ENCODE data around the gene STK32C.
A peak's percentile ranks its signal among the peaks of the same experiment; 100 is the strongest.
"Not testable (repeated sequence)": the region's sequence is repeated elsewhere in the genome, so short reads cannot be mapped to it uniquely, and the experiment has no call there.

STK32C gene

DNA sequence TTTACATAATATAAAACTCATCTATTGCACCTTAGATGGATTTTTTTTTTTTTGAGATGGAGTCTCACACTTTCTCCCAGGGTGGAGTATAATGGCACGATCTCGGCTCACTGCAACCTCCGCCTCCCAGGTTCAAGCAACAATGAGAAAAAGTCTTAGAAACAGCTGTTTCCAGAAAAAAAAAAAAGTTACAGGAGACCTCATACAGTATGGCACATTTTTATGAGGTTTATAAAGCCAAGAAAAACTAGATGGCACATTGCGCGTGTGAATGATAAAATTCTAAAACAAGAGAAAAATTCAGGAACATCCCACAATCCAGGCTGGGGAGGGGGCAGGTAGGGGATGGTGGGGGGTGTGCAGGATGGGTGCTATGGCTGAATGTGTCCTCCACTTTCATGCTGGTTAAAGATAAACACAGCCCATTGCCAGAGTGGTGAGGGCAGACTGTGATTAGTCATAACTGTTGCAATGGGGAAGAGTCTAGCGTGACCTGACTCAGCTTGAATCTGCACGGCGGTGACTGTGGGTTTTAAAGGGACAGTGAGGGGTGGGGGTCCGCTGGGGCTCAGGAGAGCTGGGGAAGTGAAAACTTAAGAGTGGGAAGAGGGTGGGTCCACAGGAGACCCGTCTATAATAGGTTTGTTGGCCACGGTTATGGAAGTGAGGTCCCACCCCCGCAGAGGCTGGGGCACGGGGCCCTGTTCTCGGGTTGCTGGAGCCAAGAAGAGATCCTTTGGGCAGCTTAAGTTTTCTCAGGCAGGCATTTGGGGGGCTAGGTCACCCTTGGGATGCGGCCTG, 12.3 kb upstream of the STK32C start:
- H3K36me3 Mint-ChIP-seq (ENCODE audit: low read depth), result peaks cover 18% of the 10 kb centered on the region
- H3K27ac Mint-ChIP-seq, result peak overlapping the region; percentile 69
- DNase-seq (ENCODE audit: low spot score), result peak; percentile 53
- H3K27me3 Mint-ChIP-seq (ENCODE audit: low read depth), result peaks cover 2% of the 10 kb centered on the region
- H3K4me1 Mint-ChIP-seq (ENCODE audit: low read depth), result peaks cover 30% of the 10 kb centered on the region
- peak overlapping the region; percentile 9 for H3K4me3 Mint-ChIP-seq
- no peaks in the 10 kb centered on the region for H3K9me3 Mint-ChIP-seq

- H3K4me1 Mint-ChIP-seq (ENCODE audit: low read depth), result peaks cover 18% of the 10 kb centered on the region
- not testable (repeated sequence) for H3K27ac Mint-ChIP-seq; DNase-seq (ENCODE audit: low spot score); H3K36me3 Mint-ChIP-seq (ENCODE audit: low read depth); H3K4me3 Mint-ChIP-seq; H3K9me3 Mint-ChIP-seq; H3K27me3 Mint-ChIP-seq (ENCODE audit: low read depth)
These were observed 9.7 kb upstream of the STK32C start for GRCh38 chr10:132317477-132317876.

DNA sequence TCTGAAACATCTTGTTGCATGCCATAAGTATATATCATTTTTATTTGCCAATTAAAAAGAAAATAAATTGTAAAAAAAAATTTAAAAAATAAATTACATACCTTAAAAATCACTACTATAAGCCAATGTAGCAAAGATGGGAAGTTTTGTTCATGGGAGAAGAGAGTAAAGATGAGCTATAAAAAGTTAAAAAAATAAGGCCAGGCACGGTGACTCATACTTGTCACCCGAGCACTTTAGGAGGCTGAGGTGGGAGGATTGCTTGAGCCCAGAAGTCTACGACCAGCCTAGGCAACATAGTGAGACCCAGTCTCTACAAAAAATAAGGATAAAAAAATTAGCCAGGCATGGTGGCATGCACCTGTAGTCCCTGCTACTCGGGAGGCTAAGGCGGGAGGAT, 8.4 kb upstream of the STK32C start:
- H3K9me3 Mint-ChIP-seq, result peaks cover 4% of the 10 kb centered on the region
- no peak overlapping the region for H3K4me3 Mint-ChIP-seq
- no peak overlapping the region for H3K27ac Mint-ChIP-seq
- H3K36me3 Mint-ChIP-seq (ENCODE audit: low read depth), result no peaks in the 10 kb centered on the region
- no peak for DNase-seq (ENCODE audit: low spot score)
- H3K4me1 Mint-ChIP-seq (ENCODE audit: low read depth), result peaks cover 15% of the 10 kb centered on the region
- H3K27me3 Mint-ChIP-seq (ENCODE audit: low read depth), result peaks cover 6% of the 10 kb centered on the region

GRCh38 chr10:132314881-132315280, 7.1 kb upstream of the STK32C start:
- H3K9me3 Mint-ChIP-seq; H3K36me3 Mint-ChIP-seq (ENCODE audit: low read depth); H3K27ac Mint-ChIP-seq; H3K4me3 Mint-ChIP-seq; H3K4me1 Mint-ChIP-seq (ENCODE audit: low read depth); DNase-seq (ENCODE audit: low spot score): not testable (repeated sequence)
- H3K27me3 Mint-ChIP-seq (ENCODE audit: low read depth), result peaks cover 11% of the 10 kb centered on the region

- Mint-ChIP-seq H3K4me1 (ENCODE audit: low read depth) (peaks cover 2% of the 10 kb centered on the region), H3K36me3 (ENCODE audit: low read depth) (no peaks in the 10 kb centered on the region), H3K27ac (no peak overlapping the region), H3K4me3 (no peak overlapping the region), H3K27me3 (ENCODE audit: low read depth) (peaks cover 16% of the 10 kb centered on the region), H3K9me3 (peaks cover 4% of the 10 kb centered on the region)
- DNase-seq (ENCODE audit: low spot score), result no peak
These were observed 6.6 kb upstream of the STK32C start for GRCh38 chr10:132314336-132314735.

- Mint-ChIP-seq H3K27ac (no peak overlapping the region), H3K36me3 (ENCODE audit: low read depth) (no peaks in the 10 kb centered on the region), H3K9me3 (peaks cover 4% of the 10 kb centered on the region), H3K4me3 (no peak overlapping the region), H3K27me3 (ENCODE audit: low read depth) (peaks cover 20% of the 10 kb centered on the region), H3K4me1 (ENCODE audit: low read depth) (no peaks in the 10 kb centered on the region)
- no peak for DNase-seq (ENCODE audit: low spot score)
These were observed 6.1 kb upstream of the STK32C start for GRCh38 chr10:132313865-132314264.

GRCh38 chr10:132313305-132313704, 5.6 kb upstream of the STK32C start:
- H3K4me3 Mint-ChIP-seq, result no peak overlapping the region
- no peak overlapping the region for H3K27ac Mint-ChIP-seq
- H3K27me3 Mint-ChIP-seq (ENCODE audit: low read depth), result peaks cover 21% of the 10 kb centered on the region
- DNase-seq (ENCODE audit: low spot score), result no peak
- H3K4me1 Mint-ChIP-seq (ENCODE audit: low read depth), result no peaks in the 10 kb centered on the region
- H3K9me3 Mint-ChIP-seq, result peaks cover 4% of the 10 kb centered on the region
- no peaks in the 10 kb centered on the region for H3K36me3 Mint-ChIP-seq (ENCODE audit: low read depth)

DNA sequence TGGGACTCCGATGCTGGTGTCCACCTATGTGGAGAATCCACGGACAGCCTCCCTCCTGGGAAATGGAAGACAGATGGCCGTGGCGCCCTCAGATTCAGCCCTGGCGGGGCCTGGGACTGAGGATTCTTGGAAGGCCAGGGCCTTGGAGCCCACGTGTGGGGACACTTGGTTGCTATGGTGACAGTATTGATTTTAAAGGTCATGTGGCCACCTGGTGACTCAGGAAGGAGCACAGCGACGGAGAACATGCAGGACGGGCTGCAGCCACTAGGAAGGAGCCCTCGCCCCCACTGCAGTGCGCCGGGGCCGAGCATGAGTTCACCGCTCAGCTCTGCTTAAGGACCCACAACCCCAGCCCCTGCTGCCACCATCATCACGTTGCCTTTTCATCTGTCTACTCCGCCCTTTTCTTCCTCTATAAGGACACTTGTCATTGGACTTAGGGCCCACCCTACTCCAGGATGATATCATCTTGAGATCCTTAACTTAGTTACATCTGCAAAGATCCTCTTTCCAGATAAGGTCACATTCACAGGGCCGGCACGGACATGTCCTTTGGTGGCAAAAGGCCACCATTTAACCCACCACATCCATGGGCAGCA, 3.7 kb upstream of the STK32C start:
- Mint-ChIP-seq H3K4me1 (ENCODE audit: low read depth) (peaks cover 3% of the 10 kb centered on the region), H3K27me3 (ENCODE audit: low read depth) (peaks cover 26% of the 10 kb centered on the region), H3K27ac (no peak overlapping the region), H3K4me3 (no peak overlapping the region), H3K9me3 (peaks cover 4% of the 10 kb centered on the region), H3K36me3 (ENCODE audit: low read depth) (no peaks in the 10 kb centered on the region)
- no peak for DNase-seq (ENCODE audit: low spot score)

DNA sequence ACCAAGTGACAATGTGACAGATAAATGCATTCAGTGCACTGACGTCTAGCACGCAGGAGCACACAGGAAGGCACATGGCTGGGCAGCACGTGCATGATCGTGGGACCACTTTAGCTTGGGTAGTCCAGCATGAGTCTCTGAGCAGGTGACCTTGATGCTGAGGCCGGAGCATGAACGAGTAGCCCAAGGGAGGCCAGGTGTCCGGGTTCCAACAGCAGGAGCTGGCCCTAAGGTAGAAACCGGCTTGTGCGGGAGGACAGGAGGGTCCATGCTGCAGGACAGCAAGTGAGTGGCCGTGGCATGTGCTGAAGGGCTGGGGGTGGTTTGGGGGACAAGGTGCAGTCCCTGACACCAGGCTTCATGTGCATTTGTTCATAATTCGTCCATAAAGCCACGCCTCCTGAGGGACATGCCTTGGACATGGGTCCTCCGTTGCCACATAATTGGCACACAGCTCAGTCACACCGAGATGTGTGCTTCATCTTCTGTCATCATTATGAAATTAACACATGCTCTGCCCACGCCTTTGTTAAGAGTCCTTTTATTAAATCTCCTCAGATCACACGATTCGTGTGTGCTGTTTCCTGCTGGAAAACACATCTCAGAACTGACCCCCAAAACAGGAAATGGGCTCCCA, 3.1 kb upstream of the STK32C start:
- H3K36me3 Mint-ChIP-seq (ENCODE audit: low read depth), result no peaks in the 10 kb centered on the region
- H3K27ac Mint-ChIP-seq, result no peak overlapping the region
- H3K4me1 Mint-ChIP-seq (ENCODE audit: low read depth), result peaks cover 3% of the 10 kb centered on the region
- H3K27me3 Mint-ChIP-seq (ENCODE audit: low read depth), result peaks cover 32% of the 10 kb centered on the region
- peaks cover 4% of the 10 kb centered on the region for H3K9me3 Mint-ChIP-seq
- no peak overlapping the region for H3K4me3 Mint-ChIP-seq
- no peak for DNase-seq (ENCODE audit: low spot score)

DNA sequence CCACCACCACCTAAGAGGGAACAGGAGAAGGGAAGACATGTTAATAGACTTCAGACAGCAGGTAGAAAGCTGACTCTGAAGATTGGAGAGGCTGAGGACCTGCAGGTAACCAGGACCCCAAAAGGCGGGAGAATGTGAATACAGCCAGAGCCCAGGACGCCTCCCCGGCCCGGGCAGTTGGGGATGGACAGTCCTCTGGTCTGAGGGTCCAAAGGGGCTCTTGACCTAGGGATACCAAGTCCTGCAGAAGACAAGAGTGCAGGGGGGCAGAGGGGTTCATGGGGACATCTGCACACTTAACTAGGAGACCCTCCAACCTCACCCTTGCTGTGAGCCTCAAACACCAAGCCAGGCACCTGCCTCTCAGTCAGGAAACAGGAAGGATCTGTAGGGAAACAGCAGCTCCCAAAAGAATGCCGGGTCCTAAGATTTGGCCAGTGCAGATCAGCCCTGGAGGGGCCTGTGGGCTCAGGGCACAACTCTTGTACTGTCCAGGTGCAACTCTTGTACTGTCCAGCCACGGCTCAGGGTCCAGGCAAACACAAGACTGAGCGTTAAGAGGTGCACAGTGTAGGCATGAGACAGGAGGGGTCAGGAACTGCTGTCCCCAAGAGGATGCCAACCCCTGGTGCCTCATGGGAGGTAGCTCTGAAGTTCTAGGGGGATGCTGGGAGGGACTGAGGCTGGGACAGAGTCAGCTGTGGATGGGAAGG, 2.3 kb upstream of the STK32C start:
- Mint-ChIP-seq H3K4me3 (peak overlapping the region; percentile 70), H3K4me1 (ENCODE audit: low read depth) (peaks cover 3% of the 10 kb centered on the region), H3K36me3 (ENCODE audit: low read depth) (no peaks in the 10 kb centered on the region), H3K27ac (no peak overlapping the region), H3K27me3 (ENCODE audit: low read depth) (peaks cover 35% of the 10 kb centered on the region), H3K9me3 (peaks cover 4% of the 10 kb centered on the region)
- no peak for DNase-seq (ENCODE audit: low spot score)

DNA sequence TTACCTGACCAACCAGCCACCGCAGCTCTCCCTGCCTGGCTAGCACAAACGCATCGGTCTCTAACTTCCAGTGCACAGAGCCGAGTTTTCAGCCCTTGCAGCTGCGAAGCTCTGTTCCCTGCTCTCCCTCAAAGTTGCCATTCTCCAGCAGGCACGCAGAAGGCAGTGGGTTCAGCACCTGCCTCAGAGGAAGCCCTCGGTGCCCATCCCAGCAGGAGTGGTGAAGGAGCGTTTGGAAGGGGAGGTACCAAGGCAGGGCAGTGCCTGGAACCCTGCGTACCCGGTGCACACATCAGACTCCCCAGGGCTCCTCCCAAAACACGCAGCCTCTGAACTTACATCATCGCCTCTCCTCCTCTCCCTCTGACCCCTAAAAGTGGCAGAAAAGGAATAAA, 1.7 kb upstream of the STK32C start:
- peaks cover 3% of the 10 kb centered on the region for H3K4me1 Mint-ChIP-seq (ENCODE audit: low read depth)
- H3K4me3 Mint-ChIP-seq, result peak overlapping the region; percentile 70
- H3K27me3 Mint-ChIP-seq (ENCODE audit: low read depth), result peaks cover 38% of the 10 kb centered on the region
- H3K27ac Mint-ChIP-seq, result no peak overlapping the region
- H3K36me3 Mint-ChIP-seq (ENCODE audit: low read depth), result no peaks in the 10 kb centered on the region
- DNase-seq (ENCODE audit: low spot score), result no peak
- H3K9me3 Mint-ChIP-seq, result peaks cover 4% of the 10 kb centered on the region

DNA sequence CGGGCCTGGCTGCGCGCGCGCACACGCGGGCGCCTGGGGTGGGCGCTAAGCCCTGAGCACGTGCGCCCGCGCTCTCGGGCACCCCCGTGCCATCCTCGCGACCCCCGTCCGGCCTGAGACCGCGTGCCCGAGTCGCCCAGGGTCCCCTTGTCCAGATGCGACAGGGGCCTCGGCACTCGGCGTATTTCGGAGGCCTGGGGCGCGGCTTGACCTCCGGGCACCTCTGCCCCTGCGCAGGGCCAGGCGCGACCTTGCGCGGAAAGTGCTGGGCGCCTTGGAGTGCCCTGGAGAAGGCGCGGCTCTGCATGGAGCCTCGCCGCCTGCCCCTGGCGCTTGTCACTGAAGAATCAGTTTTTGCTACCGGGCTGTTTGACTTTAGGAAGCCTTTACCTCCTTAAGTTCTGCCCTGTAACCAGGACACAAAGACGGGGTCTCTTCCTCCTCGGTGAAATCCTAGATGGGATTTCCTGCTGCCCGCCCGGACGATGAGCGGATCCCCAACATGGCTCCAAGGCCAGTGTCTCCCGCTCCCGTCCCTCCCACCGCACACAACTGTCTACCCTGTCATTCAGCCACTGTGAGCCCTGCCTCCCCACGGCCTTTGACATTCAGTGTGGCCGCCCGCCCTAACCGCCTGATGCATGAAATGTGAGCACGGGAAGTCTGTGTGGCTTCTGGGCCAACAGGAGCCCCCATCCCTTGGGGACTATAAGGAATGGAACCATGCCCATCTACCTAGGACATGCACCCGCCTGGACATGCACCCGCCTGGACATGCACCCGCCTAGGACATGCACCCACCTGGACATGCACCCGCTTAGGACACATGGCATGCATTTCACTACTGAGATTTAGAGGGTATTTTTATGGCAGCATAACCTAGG, 1.1 kb upstream of the STK32C start:
- Mint-ChIP-seq H3K4me3 (peak overlapping the region; percentile 70), H3K4me1 (ENCODE audit: low read depth) (peaks cover 3% of the 10 kb centered on the region), H3K36me3 (ENCODE audit: low read depth) (no peaks in the 10 kb centered on the region), H3K9me3 (no peaks in the 10 kb centered on the region), H3K27ac (no peak overlapping the region), H3K27me3 (ENCODE audit: low read depth) (peaks cover 34% of the 10 kb centered on the region)
- no peak for DNase-seq (ENCODE audit: low spot score)

Data from T-helper 2 cell treated with Interferon-gamma antibody and Interleukin-4, amounts not matched to agents 5 μg/mL and 100 μg/mL, for 36 hours (primary cell).